Stimulated activated CD8-positive, alpha-beta memory T cell treated with anti-CD3 and anti-CD28 coated beads, Interleukin-12 subunit alpha, Interleukin-12 subunit beta, amount 100 ng/mL, for 24 hours (primary cell): ENCODE measurements around the gene CDK5RAP2.
"Not testable (repeated sequence)": the region's sequence is repeated elsewhere in the genome, so short reads cannot be mapped to it uniquely, and the experiment has no call there.

Experiments
- DNase-seq: peaks from one replicate; pipeline ENCODE4 v3.0.0-alpha.2; 2020; ENCODE audit errors: extremely low read depth

CDK5RAP2 gene

DNA sequence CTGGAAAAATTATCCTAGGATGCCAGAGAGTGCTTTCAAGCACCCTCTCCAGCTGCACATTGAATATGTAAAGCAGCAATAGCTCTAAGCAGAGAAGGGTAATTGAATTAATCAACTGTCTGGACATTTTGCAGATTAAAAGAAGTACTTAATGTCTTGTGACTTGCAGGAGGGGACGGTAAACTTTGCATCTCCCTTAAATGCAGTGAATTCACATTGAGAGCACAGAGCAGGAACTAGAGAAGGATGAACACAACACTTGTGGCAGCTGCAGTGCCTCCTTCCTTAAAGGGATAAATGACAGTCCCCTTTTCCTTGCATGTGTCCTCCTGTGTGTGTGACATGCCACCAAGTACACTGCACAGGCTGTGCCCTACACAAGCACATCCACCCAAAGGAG is 7.4 kb upstream of the CDK5RAP2 start:
- DNase-seq = no peak

DNA sequence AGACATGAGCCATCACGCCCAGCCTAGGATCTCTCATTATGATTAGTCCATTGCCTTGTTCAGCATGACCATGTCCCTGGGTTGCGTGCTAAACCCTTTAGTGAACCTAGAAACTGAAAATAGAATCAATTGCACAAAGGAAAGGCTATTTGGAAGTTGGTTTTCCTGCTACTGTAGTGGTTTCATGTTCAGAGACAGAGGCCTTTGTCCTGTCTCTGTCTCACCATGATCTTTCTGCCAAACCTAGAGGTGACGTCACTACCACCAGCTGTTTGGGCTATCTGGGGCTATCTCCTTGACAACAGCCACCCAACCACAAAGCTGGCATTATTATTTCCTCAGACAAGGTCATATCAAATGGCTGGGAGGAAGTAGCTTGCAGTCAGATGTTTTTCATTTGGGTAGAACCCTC is 4.0 kb upstream of the CDK5RAP2 start:
- no peak for DNase-seq

DNA sequence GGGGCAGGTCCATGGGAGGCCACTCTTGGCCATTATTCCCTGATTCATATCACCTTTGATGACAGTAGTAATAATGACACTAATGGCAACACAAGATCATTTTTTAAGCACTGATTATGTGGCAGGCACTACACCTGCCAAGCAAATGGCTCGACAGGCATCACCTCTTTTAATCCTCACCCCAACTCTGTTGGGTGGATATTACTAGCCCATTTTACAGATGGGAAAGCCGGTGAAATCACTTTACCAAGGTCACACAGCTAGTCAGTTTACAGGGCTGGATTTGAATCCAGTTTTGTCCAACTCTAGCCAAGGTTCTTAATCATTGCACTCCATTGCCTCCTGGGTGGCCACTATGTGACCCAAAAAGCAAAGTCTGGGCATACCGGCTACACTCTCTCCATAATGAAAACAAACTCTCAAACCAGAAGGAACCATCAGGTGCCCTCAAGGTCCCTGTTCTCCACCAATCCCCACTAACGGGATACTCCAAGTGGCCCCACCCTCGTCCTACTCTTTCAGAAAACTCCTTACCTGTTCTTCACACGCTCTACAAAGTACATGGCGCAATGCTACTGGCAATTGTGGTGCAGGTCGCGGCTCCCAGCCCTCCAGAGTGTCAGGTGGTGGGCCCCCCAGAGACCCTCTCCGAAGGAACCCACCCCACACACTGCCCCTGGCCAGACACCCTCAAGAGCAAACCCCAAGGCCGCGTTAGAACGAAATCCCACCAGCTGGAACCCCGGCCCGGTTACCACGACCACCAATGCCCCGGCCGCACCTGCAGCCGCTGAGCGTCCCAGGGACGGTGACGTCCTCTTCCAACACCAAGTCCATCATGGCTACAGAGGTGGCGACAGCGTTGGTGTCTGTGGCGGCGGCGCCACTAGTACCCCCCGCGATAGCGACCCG is 572 bp downstream of the CDK5RAP2 start:
- DNase-seq = no peak

DNA sequence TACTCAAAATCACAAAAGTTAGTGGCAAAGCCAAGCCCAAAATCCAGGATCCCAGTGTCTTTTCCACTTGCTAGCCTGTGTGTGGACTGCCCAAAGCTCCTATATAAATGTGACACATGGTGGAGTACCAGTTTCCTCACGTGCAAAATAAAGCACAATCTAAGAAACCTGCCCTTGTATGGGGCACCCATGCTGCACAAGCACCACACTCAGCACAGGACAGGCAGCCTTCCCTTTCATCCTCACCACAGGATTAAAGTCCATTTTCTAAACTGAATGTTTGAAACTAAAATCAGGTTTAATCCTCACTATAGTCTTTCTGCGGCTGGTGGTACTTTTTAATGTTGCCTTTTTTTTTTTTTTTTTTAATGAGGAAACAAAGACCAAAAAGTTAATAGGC is 5.5 kb downstream of the CDK5RAP2 start:
- DNase-seq = no peak

DNA sequence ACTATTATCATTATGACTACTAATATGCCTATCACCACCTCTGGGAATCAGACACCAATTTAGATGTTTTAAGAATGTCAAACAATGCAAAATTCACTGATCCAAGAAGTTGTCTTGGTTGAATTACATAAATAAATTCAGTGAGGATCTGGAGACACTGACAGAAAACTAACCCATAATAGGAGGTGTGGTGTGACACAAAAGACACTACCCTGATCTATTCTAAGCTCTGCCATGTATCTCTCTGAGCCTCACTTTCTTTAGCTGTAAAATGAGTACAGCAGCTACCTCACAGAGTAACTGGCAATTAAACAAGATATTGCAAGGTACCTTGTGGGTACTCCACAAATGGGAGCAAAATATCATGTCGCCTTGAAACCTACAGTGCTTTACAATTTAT is 7.5 kb downstream of the CDK5RAP2 start:
- DNase-seq = no peak

DNA sequence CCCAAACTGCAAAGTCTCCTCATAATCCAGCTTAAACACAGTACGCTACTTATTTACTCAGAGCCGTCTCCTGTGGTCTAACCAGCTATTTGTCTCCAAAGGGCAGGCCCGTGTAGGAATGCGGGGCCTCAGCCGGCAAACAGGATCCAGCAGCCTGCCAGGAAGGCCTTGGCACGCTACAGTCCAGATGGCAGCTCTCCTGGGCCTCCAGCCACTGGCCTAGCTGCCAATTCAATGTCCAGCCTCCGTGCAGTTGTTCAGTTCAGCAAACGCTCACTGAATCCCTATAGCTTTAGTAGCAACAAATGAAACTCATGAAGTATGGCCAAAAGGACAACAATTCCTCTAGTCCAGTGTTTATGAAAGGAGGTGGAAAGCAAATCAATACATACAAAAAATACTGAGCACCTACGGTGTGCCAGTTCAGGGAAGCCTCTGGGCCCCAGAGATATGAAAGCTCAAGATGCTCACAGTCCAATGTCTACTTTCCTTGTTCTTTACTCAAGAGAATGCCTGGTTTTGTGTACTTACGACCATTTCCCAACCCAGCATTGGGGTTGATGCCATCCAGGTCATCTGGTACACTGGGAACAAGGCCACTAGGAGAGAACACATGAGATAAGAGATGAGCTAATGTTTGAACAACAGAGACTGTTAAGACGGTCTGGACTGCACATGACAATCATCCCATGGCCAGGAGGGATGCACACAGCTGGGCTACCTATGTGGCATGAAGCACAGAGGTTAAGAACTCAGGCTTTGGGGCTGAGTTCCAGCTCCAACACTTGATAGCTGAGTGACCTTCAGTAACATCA is 8.3 kb downstream of the CDK5RAP2 start:
- DNase-seq = no peak

DNA sequence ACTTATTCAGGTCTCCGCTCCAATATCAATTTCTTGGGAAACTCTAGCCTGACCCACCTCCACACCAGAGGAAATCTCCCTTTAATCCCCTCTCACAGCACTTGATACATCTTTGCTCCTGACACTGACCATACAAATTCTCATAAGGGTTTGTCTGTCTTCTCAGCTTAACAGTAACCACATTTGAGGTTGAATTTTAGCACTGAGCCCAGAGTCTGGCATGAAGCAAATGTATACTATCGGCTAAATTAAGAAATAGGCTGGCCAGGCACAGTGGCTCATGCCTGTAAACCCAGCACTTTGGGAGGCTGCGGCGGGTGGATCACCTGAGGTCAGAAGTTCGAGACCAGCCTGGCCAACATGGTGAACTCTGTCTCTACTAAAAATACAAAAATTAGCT is 9.7 kb downstream of the CDK5RAP2 start:
- no peak for DNase-seq

DNA sequence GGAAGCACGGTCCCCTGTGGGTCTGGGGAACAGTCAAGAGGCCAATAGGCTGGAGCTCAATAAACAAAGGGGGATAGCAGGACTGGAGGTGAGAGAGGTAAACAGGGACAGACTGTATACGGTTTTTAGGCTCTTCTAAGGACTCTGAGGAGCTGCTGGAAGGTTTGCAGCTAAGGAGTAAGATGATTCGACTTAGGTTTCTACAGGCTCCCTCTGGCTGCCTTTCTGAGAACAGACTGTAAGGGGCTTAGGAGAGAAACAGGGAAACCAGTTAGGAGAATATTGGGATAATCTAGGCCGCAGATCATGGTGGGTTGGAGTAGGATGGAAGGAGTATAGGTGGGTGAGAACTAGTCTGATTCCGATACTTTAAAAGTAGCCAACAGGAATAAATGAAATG is 10.4 kb downstream of the CDK5RAP2 start:
- no peak for DNase-seq

DNA sequence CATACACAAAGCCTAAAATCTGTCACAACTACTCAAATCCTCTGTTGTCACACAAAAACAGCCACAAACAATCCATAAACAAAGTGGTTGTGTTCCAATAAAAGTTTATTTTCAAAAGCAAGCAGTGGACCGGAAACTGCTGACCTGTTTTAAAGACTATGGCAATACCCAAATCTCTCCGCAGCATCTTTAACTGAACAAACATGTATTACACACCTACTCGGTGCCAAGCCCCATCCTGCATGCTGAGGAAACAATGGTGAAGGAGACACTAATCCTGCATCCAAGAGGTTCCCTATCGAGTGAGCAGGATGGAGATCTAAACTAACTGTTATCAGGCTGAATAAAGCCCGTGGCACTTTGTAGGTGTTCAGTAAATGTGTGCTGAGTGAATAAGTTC is 11.2 kb downstream of the CDK5RAP2 start:
- DNase-seq = no peak

DNA sequence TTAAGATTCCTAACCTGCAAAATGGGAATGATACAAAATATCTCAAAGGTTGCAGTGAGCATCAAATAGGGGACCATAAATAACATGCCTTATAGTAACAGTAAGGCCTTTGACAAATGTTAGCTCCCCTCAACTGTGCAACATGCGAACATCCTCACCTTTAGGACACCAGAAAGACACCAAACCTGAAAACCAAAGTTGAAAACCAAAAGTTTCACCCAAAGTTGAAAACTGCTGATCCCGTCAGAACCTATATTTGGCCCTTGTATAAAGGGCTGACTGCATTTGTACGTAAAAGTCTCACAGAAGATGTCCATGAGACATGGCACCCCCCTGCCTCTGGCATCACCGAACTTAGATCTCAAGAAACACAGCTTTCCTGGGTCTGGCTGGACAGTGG is 12.1 kb downstream of the CDK5RAP2 start:
- no peak for DNase-seq

DNA sequence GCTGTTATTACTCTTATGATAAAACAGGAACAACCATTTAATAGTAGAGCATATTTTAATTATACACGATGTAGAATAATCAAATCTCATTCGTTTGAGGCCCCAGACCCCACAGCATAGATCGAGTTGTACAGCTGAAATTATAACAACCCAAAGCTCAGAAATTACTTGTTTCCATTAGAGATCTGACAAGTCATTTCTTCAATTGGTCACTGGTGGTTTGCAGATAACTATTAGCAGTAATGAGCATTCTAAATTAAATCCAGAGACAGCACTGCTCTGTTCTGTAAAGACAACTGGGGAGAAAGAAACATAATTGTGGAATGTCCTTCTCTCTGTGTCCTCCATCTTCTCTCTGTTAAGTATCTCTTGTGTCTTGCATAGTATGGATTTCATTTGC is 12.9 kb downstream of the CDK5RAP2 start:
- no peak for DNase-seq

DNA sequence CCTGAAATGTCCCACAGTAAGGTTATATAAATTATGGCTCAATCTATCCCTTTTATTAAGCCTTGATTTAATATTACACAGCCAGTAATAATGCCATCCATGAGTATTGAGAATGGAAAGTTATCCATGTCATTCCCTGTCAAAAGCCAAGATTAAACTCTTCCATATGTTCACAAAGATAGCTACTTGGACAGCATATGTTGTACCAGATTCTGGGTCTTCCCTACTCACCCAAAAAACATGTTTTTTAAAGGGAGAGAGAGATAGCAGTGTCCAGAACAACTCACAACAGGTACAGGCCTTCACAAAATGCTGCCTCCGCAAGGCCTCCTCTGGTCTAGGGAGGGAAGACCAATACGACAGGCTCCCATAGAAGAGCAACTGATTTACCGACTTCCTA is 15.4 kb downstream of the CDK5RAP2 start:
- no peak for DNase-seq

DNA sequence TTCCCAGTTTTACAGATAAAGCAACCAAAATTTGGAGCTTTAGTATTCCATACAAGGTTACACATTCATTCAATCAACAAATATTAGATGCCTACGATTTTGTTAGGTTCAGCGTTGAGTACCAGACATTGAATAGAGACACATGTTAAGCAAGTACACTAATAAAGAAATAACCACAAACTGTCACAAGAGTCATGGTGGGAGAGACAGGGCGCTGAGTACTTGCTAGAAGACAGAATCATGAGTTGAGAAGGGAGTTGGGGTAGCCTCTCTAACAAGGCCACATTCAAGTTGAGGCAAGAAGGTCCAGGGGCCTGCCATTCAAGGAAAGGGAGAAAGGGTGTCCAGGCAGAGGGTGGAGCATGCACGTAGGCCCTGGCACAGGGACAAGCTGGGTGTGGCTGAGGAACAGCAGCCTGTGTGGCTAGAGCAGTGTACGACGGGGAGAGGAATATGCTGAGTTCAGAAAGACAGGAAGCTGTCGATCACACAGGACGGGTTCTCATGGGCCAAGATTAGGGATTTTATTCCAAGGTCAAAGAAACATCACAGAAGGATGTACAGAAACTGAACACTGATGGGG is 17.0 kb downstream of the CDK5RAP2 start:
- DNase-seq = no peak

DNA sequence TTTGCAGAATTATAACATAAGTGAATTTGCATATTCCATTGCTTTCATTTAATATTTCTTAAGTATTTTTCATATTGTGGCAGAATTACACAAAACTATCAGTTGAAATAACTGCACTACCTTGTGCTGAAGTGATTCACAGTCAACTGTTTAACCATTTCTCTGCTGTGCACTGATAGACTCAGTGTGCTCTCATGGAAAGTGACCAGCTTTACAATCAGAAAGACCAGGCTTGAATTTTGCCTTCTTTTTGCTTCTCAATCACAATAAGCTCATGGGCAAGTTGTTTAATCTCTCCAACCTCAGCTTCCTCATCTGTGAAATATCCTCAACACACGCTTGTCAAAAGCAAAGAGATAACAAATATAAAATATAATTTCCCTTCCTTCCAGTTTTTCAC is 18.3 kb downstream of the CDK5RAP2 start:
- DNase-seq = no peak

DNA sequence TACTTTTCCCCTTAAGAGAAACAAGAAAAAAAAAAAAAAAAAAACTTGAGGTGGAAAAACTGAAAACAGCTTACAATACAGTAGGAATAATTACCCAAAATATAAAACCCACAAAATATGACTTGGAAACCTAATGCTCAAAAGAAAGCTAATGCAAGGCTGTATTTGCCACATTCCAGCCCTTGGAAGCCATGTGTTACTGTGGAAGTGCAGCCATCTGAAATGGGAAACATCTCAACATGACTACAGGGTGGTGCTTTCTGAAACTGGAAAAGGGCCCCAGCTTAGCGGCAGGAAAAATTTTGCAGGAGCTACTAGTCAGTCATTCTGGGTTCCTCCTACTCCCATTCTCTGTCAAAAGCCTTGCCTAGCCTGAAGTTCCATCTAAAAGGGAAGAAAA is 20.4 kb downstream of the CDK5RAP2 start:
- DNase-seq = no peak

DNA sequence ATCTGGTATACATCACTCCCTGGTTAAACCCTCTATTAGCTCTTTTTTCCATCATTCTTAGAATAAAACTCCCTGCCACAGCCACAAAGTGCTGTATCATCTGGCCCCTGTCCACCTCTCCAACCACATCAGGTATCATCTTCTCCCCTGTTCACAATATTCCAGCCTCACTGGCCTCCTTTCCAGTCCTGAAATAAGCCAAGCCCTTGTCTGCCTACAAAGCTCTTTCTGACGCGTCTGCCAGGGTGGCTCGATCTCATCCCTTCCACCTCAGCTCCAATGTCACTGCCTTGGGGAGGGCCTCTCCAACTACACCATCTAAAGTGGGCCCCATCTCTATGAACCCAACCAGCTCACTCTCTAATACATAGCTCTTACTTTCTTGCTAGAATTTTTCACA is 21.5 kb downstream of the CDK5RAP2 start:
- DNase-seq = no peak

DNA sequence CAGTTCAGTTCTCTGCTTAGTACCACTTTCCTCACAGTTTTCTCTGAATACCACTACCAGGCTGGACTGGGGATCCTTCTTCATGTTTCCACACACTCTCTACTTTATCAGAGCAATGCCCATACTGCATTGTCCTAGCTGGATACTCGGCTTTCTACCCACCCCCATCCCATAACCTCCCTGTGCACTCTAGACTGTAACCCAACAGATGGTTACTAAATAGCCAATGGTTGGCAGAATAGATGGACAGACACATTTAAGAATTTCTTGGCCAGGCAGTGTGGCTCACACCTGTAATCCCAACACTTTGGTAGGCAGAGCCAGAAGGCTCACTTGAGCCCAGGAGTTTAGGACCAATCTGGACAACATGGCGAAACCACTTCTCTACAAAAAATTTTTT is 22.8 kb downstream of the CDK5RAP2 start:
- DNase-seq = no peak

DNA sequence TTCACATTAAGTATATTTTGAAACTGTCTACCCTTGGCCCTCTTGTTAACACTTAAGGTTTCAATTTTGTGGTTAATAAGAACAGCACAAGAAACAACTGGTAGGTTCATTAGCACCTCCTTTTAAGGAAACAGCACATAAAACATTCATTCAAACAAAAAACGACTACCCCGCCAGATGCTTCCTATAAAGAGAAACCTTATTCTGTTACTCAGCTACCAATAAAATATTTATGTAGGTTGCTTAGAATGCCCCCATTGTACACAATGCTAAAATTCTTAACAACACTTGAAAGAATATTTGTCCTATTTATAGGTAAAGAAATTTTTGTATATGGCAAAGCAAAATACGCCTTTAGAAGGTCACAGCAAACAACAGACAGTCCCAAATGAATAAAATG is 23.2 kb downstream of the CDK5RAP2 start:
- DNase-seq = no peak

DNA sequence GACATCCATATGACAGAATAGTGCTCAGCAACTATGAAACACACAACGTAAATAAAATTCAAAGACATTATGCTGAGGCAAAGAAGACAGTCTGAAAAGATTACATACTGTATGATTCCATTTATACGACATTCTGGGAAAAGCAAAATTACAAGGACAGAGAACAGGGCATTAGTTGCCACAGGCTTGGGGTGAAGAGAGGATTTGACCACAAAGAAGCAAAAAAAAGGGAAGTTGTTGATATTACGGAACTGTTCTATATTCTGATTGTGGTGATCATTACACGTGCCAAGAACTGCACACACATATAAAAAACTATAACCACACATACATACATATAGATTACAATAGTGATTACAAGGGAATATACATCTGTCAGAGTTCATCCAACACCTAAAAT is 24.1 kb downstream of the CDK5RAP2 start:
- no peak for DNase-seq

DNA sequence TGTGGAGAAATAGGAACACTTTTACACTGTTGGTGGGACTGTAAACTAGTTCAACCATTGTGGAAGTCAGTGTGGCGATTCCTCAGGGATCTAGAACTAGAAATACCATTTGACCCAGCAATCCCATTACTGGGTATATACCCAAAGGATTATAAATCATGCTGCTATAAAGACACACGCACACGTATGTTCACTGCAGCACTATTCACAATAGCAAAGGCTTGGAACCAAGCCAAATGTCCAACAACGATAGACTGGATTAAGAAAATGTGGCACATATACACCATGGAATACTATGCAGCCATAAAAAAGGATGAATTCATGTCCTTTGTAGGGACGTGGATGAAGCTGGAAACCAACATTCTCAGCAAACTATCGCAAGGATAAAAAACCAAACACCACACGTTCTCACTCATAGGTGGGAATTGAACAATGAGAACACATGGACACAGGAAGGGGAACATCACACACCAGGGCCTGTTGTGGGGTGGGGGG is 27.7 kb downstream of the CDK5RAP2 start:
- not testable (repeated sequence) for DNase-seq

DNA sequence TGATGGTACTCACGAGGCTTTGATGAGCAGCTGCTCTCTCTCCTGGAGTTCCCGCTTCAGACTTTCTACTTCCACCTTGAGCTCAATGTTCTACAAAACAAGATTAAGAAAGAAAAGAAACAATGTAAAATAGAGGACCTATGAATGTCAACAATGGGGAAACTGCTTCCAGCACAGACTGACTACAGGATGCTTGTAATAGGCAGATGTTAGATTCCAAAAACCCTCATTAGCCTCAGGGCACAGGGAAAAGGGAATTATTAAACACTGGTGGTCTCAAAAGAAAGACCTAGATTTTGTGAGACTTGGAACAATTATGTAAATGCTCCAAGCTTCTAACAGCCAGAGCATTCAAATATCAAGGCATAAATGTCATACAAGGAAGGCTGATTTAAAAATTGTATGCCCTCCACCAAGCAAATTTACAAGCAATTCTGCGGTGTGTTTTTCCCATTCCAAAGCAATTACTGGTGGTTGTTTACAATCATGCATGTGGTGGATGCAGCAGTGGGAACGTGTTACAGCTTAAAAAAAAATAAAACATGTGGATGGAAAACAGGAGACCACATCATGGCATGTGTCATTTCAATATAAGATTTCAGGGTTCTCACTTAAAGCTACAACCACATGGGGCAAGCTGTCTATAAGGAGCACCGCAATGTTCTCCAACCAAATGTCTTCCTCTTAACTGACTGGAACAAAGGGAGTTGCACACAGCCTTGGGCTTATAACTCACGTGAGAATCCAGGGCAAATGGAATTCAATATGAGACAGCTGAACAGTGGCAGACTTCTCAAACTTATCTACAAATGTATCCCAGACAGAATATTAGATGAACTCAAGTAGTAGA is 34.0 kb downstream of the CDK5RAP2 start:
- DNase-seq = no peak

DNA sequence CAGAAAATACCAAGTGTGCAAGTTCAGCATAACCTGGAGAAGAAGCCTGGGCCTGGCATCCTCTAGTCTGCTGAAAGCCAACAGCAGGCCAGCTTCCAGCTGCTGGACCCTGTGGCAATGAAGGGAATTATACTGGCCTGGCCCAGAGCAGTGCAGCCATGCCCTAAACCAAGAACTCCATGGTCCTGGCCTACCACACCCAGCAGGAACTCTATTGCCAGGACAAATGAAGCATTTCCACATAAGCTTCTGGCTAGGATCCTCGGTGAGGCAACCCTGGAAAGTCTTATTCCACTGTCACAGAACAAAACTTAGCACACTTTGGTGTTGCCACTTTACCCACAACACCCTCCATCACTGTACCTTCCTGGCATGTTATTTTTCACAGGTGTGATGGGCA is 35.5 kb downstream of the CDK5RAP2 start:
- no peak for DNase-seq
